DMS114 treated with DMSO at 0.1 percent for 48 hours (cell line): ENCODE measurements around the gene RPEL1.
"Not testable (repeated sequence)": the region's sequence is repeated elsewhere in the genome, so short reads cannot be mapped to it uniquely, and the experiment has no call there.

Source experiments
- DNase-seq: peaks from one replicate; lab custom pipeline; 2025; ENCODE audit not compliant: unreplicated experiment; lab: John Stamatoyannopoulos, UW

The RPEL1 gene

DNA sequence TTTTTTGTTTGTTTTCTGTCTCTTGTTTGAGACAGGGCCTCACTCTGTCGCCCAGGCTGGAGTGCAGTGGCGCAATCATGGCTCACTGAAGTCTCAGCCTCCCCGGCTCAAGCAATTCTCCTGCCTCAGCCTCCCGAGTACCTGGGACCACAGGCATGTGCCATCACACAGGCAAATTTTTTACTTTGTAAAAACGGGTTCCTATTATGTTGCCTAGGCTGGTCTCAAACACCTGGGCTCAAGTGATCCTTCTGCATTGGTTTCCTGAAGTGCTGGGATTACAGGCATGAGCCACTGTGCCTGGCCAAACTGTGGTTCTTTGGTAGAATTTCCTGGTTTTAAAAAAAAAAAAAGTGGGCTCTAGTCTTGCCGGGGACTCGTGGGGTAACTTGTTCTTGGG, at the start of gene RPEL1:
Gene RPEL1, plus strand, starts transcription at position 301 of the 400 bp plus-strand sequence. CDS start 110 bp downstream, outside the sequence.
- not testable (repeated sequence) for DNase-seq

DNA sequence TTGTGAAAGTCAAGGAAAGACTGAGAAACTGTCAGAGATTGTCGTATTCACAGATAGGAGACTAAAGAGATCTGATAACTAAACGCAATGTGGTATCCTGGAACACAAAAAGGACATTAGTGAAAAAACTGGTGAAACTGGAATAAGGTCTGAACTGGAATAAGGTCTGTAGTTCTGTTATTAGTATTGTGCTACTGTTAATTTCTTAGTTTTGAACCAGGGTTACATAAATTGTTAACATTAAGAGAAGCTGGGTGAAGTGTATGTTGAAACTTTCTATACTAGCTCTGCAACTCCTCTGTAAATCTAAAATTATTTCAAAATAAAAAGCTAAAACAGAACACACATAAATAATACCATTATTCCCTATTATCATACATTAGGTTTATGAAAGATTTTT, 49.2 kb upstream of the RPEL1 start:
- no peak for DNase-seq

DNA sequence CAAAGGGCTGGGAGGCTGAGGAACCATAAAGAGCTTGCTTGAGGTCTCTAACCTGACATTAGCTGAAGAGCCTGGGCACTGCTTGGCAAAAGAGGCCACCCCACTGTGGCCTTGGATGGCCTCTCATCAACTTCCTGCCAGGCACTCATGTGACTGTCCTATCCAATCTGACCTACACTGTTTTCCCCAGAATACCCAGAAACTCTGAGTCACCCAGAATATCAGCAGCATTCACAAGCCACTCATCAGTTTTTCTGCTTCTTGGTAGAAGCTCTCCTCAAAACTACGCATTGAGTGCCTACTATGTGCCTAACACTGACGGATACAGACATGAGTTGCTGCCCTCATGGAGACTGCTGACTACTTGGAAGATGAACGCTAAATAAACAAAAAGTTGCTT, 48.5 kb upstream of the RPEL1 start:
- no peak for DNase-seq

DNA sequence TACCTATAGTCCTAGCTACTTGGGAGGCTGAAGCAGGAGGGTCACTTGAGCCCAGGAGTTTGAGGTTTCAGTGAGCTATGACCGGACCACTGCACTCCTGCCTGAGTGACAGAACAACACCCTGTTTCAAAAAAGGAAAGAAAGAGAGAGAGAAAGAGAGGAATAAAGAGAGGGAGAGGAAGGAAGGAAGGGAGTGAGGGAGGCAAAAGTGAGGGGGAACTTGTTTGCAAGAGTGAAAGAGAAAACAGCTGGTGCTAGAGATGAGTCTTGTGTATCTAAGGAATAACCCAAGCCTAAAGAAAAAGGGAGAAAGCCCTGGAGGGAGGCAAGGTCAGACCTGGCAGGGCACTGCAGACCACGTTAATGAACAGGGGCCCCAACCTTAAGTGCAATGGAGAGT, 47.8 kb upstream of the RPEL1 start:
- DNase-seq, result no peak

DNA sequence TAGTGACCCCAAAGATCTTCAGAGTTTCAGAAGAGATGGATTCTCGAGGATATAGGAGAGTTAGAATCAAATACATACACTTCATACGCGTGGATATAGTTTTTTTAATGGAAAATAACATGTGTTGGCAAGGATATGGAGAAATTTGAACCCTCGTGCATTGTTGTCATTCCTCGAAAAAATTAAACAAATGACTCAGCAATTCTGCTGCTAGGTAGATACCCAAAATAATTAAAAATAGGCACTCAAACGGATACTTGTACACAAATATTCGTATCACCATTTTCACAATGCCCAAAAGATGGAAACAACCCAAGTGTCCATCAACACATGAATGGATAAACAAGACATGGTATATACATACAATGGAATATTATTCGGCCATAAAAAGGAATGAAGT, 47.0 kb upstream of the RPEL1 start:
- no peak for DNase-seq

DNA sequence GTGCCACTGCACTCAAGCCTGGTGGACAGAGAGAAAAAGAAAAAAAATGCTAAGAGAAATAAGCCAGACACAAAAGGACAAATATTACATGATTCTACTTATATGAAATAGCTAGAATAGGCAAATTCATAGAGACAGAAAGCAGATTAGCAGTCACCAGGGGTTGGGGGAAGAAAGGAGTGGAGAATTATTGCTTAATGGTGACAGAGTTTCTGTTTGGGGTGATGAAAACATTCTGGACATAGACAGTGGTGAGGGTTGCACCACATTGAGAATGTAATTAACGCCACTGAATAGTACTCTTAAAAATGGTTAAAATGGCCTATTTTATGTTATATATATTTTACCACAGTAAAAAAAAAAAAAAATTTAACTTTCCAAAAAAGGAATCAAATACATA, 46.2 kb upstream of the RPEL1 start:
- DNase-seq, result no peak

DNA sequence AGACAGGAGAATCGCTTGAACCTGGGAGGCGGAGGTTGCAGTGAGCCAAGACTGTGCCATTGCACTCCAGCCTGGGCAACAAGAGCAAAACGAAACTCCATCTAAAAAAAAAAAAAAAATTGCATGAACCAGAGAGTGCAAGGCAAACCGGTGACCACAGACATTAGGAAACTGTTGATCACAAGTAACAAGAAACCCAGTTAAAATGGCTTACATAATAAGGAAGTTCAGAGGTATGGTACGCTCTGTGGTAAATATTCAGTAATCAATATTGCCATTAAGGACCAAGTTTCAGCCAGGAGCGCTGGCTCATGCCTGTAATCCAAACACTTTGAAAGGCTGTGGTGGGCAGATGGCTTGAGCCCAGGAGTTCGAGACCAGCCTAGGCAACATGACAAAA, 43.4 kb upstream of the RPEL1 start:
- no peak for DNase-seq

DNA sequence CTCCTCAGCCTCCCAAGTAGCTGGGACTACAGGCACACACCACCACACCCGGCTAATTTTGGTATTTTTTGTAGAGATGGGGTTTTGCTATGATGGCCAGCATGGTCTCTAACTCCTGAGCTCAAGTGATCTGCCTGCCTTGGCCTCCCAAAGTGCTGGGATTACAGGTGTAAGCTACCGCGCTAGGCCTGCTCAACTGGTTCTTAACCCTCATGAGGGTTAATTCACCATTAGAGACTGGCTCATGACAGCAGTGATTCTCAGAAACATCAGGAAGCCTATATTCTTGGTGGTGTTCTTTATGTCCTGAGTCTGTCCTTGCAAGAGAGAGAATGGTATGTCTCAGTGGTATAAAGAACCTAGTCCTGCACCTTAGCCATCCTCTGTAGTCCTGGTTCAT, 42.2 kb upstream of the RPEL1 start:
- no peak for DNase-seq

DNA sequence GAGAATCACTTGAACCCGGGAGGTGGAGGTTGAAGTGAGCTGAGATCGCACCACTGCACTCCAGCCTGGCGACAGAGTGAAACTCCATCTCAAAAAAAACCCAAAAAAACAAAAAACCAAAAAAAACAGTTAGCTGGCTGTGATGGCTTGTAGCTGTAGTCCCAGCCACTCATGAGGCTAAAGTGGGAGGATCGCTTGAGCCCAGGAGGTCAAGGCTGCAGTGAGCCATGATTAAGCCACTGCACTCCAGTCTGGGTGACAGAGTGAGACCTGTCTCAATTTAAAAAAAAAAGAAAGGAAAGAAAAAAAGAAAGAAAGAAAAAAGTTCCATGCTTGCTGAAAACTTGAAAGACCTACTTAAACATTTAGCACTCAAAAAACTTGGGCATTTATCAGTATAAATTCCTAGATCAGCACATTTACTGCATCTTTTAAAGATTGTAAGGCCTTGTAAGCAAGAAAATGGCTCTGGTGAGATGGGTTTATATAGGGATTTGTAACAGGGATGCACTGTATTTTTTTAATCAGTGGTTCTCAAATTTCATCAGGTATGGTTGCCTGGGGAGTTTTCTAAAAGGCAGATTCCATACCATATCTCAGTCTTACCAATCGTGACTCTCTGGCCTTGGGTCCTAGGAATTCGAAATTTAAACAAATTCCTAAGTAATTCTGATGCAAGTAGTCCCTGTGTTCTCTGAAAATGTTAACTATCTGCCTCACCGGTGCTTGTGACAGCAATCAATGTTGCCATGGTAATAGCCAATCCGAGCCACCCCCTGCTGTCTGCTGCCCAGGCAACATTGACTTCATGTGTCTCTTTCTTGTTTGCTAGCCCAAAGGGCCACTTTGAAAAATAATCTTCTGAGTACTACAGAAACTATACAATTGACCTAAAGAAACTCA, 41.1 kb upstream of the RPEL1 start:
- no peak for DNase-seq

DNA sequence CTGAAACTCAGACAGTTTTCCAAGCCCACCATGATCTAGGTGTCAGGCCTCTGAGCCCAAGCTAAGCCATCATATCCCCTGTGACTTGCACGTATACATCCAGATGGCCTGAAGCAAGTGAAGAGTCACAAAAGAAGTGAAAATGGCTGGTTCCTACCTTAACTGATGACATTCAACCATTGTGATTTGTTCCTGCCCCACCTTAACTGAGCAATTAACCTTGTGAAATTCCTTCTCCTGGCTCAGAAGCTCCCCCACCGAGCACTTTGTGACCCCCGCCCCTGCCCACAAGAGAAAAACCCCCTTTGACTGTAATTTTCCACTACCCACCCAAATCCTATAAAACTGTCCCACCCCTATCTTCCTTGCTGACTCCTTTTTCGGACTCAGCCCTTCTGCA, 40.3 kb upstream of the RPEL1 start:
- DNase-seq, result not testable (repeated sequence)

DNA sequence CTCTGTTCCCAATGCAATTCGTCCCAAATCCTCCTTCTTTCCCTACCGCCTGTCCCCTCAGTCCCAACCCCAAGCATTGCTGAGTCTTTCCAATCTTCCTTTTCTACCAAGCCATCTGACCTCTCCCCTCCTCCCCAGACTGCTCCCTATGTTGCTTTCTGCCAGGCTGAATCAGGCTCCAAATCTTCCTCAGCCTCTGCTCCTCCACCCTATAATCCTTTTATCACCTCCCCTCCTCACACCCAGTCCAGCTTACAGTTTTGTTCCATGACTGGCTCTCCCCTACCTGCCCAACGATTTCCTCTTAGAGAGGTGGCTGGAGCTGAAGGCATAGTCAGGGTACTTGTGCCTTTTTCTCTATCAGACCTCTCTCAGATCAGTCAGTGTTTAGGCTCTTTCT, 39.0 kb upstream of the RPEL1 start:
- not testable (repeated sequence) for DNase-seq

DNA sequence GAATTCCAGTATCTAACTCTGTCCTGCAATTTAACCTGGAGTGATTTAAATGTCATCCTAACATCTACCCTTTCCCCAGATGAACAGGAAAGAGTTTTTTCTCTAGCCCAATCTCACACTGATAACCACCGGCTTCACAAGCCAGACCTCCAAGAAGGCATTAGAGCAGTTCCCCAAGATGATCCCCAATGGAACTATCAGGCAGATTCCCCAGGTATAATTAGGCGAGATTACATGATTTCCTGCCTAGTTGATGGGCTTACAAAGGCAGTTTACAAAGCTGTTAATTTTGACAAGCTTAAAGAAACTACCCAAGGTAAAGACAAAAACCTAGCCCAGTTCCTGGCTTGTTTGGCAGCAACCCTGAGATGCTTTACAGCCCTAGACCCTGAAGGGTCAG, 38.5 kb upstream of the RPEL1 start:
- no peak for DNase-seq

DNA sequence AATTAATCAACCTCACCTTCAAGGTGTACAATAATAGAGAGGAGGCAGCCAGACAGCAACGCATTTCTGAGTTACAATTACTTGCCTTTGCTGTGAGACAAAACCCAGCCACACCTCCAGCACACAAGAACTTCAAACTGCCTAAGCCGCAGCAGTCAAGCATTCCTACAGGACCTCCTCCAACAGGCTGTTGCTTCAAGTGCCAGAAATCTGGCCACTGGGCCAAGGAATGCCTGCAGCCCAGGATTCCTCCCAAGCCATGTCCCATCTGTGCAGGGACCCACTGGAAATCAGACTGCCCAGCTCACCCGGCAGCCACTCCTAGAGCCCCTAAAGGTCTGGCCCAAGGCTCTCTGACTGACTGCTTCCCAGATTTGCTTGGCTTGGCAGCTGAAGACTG, 38.0 kb upstream of the RPEL1 start:
- not testable (repeated sequence) for DNase-seq

DNA sequence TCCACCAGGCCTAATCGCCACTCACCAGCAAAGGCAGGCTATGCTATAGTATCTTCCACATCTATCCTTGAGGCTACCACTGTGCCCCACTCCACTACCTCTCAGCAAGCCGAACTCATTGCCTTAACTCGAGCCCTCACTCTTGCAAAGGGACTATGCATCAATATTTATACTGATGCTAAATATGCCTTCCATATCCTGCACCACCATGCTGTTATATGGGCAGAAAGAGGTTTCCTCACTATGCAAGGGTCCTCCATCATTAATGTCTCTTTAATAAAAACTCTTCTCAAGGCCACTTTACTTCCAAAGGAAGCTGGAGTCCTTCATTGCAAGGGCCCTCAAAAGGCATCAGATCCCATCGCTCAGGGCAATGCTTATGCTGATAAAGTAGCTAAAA, 35.4 kb upstream of the RPEL1 start:
- DNase-seq, result not testable (repeated sequence)

DNA sequence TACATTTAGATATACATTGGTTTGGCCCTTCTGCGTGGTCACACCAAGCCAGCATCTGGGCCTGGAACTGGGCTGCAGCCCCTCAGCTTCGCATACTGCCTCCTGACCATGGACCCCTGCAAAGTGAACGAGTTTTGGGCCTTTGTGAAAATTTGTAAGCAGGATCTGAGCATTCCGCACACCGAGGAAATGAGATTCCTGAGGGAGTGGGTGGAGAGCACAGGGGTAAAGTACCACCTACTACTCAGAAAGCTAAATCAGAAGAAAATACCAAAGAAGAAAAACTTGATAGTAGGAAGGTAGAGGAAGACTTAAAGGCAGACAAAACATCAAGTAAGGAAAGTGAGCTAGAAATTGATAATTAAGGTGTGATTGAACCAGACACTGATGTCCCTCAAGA, 30.1 kb upstream of the RPEL1 start:
- no peak for DNase-seq

DNA sequence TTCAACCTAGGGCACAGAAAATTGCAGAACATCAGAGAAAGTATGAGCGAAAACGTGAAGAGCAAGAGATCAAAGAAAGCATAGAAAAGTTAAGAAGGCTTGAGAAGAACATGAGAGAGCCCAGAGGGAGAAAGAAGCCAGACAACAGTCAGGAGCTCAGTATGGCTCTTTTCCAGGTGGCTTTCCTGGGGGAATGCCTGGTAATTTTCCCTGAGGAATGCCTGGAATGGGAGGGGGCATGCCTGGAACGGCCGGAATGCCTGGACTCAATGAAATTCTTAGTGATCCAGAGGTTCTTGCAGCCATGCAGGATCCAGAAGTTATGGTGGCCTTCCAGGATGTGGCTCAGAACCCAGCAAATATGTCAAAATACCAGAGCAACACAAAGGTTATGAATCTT, 29.3 kb upstream of the RPEL1 start:
- DNase-seq, result not testable (repeated sequence)

DNA sequence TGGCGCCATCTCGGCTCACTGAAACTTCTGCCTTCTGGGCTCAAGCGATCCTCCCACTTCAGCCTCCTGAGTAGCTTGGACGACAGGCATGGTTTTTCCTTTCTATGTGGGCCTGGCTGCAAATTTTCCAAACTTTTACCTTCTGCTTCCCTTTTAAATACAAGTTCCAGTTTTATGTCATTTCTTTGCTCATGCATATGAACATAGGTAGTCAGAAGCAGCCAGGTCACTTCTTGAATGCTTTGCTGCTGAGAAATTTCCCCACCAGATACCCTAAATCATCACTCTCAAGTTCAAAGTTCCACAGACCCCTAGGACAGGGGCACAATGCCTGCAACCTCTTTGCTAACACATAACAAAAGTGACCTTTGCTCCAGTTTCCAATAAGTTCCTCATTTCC, 21.6 kb upstream of the RPEL1 start:
- no peak for DNase-seq

DNA sequence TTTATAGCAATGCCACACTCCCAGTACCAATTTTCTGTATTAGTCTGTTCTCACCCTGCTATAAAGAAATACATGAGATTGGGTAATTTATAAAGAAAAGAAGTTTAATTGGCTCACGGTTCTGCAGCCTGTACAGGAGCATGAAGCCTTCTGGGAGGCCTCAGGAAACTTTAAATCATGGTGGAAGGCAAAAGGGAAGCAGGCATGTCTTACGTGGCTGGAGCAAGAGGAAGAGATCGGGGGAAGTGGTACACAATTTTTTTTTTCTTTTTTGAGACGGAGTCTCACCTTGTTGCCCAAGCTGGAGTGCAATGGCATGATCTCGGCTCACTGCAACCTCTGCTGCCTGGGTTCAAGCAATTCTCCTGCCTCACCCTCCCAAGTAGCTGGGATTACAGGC, 21.0 kb upstream of the RPEL1 start:
- DNase-seq, result not testable (repeated sequence)

DNA sequence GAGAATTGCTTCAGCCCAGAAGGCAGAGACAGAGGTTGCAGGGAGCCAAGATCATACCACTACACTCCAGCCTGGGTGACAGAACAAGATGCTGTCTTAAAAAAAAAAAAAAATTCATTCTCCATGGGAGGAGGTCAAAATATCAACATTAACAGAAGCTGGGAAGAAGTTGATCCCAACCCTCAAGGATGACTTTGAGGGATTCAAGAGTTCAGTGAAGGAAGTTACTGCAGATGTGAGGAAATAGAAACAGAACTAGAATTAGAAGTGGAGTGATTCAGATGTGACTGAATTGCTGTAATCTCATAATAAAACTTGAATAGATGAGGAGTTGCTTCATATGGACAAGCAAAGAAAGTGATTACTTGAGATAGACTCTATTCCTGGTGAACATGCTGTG, 19.7 kb upstream of the RPEL1 start:
- no peak for DNase-seq

DNA sequence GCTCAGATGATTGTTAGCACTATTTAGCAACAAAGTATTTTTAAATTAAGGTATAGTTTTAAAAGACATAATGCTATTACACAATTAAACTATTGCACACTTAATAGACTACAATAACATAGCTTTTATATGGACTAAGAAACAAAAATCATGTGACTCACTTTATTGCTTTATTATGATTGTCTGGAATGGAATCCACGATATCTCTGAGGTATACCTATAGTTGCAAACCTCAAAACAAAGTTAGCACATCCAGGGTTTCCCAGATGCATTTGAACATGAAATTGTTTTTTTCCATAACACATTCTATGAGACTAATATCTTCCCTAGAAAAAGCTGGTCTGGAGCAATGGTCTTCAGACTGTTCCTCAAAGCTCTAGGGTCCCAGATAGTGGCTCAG, 18.3 kb upstream of the RPEL1 start:
- no peak for DNase-seq

DNA sequence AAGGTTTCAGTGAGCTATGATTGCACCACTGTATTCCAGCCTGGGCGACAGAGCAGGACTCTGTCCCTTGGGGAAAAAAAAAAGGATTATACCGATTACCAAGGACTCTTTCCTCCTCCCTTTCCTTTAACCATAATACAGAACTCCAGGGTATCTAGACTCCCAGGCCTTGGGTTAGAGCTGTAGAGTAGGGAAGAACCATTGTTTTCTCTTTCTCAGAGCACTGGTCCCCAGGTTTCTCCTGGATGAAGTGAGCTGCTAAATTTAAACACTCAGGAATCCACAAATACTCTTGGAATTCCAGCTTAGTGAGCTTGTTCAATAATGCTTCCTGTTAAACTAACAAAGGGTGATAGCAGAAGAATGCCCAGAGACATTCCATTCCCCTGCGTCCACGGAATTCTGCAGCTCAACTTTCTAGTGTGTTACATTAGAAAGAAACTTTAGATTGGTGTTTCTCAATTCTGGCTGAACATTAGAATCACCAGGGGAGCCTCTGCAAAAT, 14.6 kb upstream of the RPEL1 start:
- no peak for DNase-seq

DNA sequence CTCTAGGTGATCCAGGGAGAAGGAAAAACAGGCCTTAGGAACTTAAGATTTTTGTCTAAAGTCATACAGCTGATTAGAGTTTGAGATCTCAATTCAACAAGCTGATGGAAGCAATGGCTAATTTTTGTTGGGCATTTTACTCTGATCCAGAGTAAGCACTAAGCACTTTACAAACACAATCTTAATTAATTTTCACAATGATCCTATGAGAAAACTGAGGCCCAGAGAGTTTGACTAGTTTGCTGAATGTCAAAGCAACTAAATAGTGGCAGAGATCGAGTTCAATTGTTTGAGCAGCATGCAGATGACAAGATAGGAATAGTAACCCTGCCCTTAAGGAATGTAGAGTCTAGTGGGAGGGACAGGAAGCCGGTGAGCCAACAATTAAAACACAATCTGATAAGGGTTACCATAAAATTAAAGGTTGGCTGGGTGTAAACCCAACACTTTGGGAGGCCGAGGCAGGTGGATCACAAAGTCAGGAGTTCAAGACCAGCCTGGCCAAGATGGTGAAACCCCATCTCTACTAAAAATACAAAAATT, 13.5 kb upstream of the RPEL1 start:
- DNase-seq, result no peak
